Stimulated activated naive CD4-positive, alpha-beta T cell treated with Interleukin-2 at 50 U/mL for 16 hours (primary cell): Measurements from ENCODE around the gene PDLIM1.

Experiments used
- DNase-seq: peaks from one replicate; lab custom pipeline; 2025; lab: John Stamatoyannopoulos, UW

PDLIM1 gene

GRCh38 chr10:95314192-95314918 lies 23.6 kb upstream of the PDLIM1 start:
- DNase-seq: no peak

GRCh38 chr10:95312986-95313495 lies 22.2 kb upstream of the PDLIM1 start:
- no peak for DNase-seq

- no peak for DNase-seq
Measured at GRCh38 chr10:95312257-95312656, 21.5 kb upstream of the PDLIM1 start.

- no peak for DNase-seq
Measured at GRCh38 chr10:95309958-95310357, 19.2 kb upstream of the PDLIM1 start.

GRCh38 chr10:95308389-95309302 lies 17.8 kb upstream of the PDLIM1 start:
- DNase-seq: no peak

GRCh38 chr10:95306851-95307250 lies 16.0 kb upstream of the PDLIM1 start:
- no peak for DNase-seq

- DNase-seq: no peak
Measured at GRCh38 chr10:95306318-95306650, 15.5 kb upstream of the PDLIM1 start.

- DNase-seq: no peak
Measured at GRCh38 chr10:95305606-95306317, 15.0 kb upstream of the PDLIM1 start.

- no peak for DNase-seq
Measured at GRCh38 chr10:95304976-95305375, 14.2 kb upstream of the PDLIM1 start.

- no peak for DNase-seq
Measured at GRCh38 chr10:95304463-95304862, 13.7 kb upstream of the PDLIM1 start.

GRCh38 chr10:95303950-95304349 lies 13.1 kb upstream of the PDLIM1 start:
- DNase-seq: no peak

GRCh38 chr10:95303535-95303934 lies 12.7 kb upstream of the PDLIM1 start:
- no peak for DNase-seq

GRCh38 chr10:95300022-95300539 lies 9.3 kb upstream of the PDLIM1 start:
- no peak for DNase-seq

- no peak for DNase-seq
Measured at GRCh38 chr10:95297402-95297801, 6.6 kb upstream of the PDLIM1 start.

- no peak for DNase-seq
Measured at GRCh38 chr10:95296764-95297163, 6.0 kb upstream of the PDLIM1 start.

- no peak for DNase-seq
Measured at GRCh38 chr10:95295031-95295755, 4.4 kb upstream of the PDLIM1 start.

GRCh38 chr10:95293631-95294030 lies 2.8 kb upstream of the PDLIM1 start:
- no peak for DNase-seq

GRCh38 chr10:95291365-95292039 lies 699 bp upstream of the PDLIM1 start:
- DNase-seq: no peak

- DNase-seq: no peak
Measured at GRCh38 chr10:95289921-95290421, 832 bp downstream of the PDLIM1 start.

GRCh38 chr10:95289003-95289920 lies 1.5 kb downstream of the PDLIM1 start:
- DNase-seq: no peak
